Astrocyte of the cerebellum (primary cell): ENCODE data around the gene FCRL5.

Experiments used
- DNase-seq: peaks from one replicate; pipeline ENCODE4 v3.0.0-alpha.2; 2011; ENCODE audit warnings: low read depth
- H3K4me3 ChIP-seq: 2 replicates; pipeline ENCODE4 v1.5.1; 2011; ENCODE audit warnings: mild to moderate bottlenecking, low read depth, low read length, moderate library complexity
- CTCF ChIP-seq: IDR thresholded peaks from 2 replicates; pipeline ENCODE4 v1.5.1; 2012; ENCODE audit warnings: low read length, low read depth, moderate library complexity, mild to moderate bottlenecking; ENCODE audit errors: missing control alignments
- in situ Hi-C: cut with HindIII; loops from 2 replicates; pipeline ENCODE4 v1.10.0; 2017; ENCODE audit warnings: low sequenced_read_pairs

Gene FCRL5

GRCh38 chr1:157551694-157552693 lies at the start of gene FCRL5:
Gene FCRL5, minus strand, starts transcription at chr1:157552515. Its CDS starts 153 bp downstream, at chr1:157552362.
- H3K4me3 ChIP-seq, result no peak within 1 kb of the TSS
- TF ChIP-seq CTCF, result no peak
- DNase-seq, result no peak
- in situ Hi-C loops, result no loop called here

- no peak for TF ChIP-seq CTCF
- in situ Hi-C loops, result no loop called here
Measured at GRCh38 chr1:157600236-157600635, 47.9 kb upstream of the FCRL5 start.

GRCh38 chr1:157597959-157598667 lies 45.8 kb upstream of the FCRL5 start, which contains the start of gene FCRL4:
Gene FCRL4, minus strand, starts transcription at chr1:157598085. Its CDS starts 141 bp downstream, at chr1:157597944.
- in situ Hi-C loops, result no loop called here
- no peak for DNase-seq
- TF ChIP-seq CTCF, result no peak
- no peak within 1 kb of the TSS for H3K4me3 ChIP-seq

More at GRCh38 chr1:157600236-157600635, 47.9 kb upstream of the FCRL5 start:
- H3K4me3 ChIP-seq, result no peak overlapping the region
- DNase-seq, result no peak

GRCh38 chr1:157596384-157596783 lies 44.1 kb upstream of the FCRL5 start:
- no peak for DNase-seq
- in situ Hi-C loops, result no loop called here
- H3K4me3 ChIP-seq, result no peak overlapping the region
- no peak for TF ChIP-seq CTCF

GRCh38 chr1:157595356-157595755 lies 43.0 kb upstream of the FCRL5 start:
- DNase-seq, result no peak
- H3K4me3 ChIP-seq, result no peak overlapping the region
- in situ Hi-C loops, result no loop called here
- TF ChIP-seq CTCF, result no peak

GRCh38 chr1:157585984-157586383 lies 33.7 kb upstream of the FCRL5 start:
- no peak for TF ChIP-seq CTCF
- in situ Hi-C loops, result no loop called here
- H3K4me3 ChIP-seq, result no peak overlapping the region
- DNase-seq, result no peak
